COLO829 (cell line): ENCODE measurements around the gene ATP8B4.
"Not testable (repeated sequence)": the region's sequence is repeated elsewhere in the genome, so short reads cannot be mapped to it uniquely, and the experiment has no call there.

ENCODE experiments used
- DNase-seq: peaks from one replicate; pipeline ENCODE4 v3.0.0; 2012; ENCODE audit warnings: low spot score

The ATP8B4 gene

GRCh38 chr15:50137893-50138292 lies 18.9 kb upstream of the ATP8B4 start:
- DNase-seq: no peak

DNA sequence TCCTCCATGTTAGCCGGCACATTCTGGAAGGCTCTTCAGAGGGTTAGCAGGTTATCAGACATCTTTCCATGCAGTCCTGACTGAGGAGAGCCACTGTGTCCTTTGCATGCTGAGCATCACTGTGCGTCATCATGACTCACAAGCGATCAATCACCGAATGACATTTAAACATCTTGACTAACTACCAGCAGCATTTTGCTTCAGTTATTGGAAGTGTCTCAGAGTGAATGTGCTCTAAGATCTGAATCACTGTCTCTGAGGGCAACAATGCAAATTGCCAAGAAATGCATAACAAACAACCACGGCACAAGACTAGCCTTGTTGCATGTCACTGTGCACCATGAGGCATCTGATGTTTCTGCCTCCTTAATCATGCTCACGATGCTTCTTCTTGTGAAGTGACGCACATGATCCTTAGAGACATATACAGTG lies 18.3 kb upstream of the ATP8B4 start:
- peak; percentile 82 for DNase-seq

GRCh38 chr15:50135031-50135551 lies 16.1 kb upstream of the ATP8B4 start:
- DNase-seq: no peak

GRCh38 chr15:50134524-50135024 lies 15.5 kb upstream of the ATP8B4 start:
- no peak for DNase-seq

- not testable (repeated sequence) for DNase-seq
These were observed 13.4 kb upstream of the ATP8B4 start for GRCh38 chr15:50132251-50132984.

GRCh38 chr15:50131617-50132016 lies 12.6 kb upstream of the ATP8B4 start:
- DNase-seq: no peak

DNA sequence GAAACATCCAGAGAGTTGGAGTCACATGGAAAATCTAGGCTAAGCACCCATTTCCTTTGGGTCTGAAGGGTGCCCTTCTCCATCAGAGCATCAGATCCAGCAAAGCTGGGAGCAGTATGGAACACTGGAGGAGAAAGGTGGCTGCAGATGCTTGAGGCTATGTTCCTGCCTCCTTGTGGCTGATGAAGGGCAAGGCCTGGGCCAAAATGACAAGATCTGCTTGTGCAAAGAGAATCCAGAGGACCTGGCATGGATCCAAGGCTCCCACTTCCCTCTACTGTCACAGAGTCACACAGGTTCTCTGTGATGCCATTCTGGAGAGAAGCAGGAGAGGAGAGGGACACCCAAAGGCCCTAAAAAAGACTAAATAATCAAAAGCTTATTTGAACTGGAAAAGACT lies 9.2 kb upstream of the ATP8B4 start:
- DNase-seq: no peak

DNA sequence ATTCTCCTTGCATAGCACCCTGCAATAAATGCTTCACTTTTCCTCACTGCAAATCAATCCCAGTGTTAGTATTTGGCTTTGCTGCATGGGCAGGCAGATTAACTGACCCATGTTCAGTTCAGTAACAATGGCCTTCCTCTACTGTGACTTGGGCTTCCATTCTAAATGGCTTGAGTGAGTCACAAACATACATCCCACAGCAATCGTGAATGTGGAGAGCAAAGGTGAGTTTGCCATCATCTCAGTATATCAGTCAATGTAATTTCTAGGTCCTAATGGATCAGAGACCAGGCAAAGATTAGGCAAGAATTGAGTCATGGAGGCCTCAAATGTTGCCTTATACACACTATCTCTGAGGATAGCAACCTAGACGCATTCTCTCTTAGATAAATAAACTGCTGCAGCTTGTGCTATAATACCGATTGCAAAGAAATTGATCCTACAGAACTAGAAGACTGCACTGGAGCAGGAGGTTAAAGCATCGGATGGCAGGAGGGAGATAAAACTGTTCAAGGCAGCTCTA lies 8.3 kb upstream of the ATP8B4 start:
- DNase-seq: no peak

GRCh38 chr15:50126072-50126471 lies 7.0 kb upstream of the ATP8B4 start:
- DNase-seq: no peak

DNA sequence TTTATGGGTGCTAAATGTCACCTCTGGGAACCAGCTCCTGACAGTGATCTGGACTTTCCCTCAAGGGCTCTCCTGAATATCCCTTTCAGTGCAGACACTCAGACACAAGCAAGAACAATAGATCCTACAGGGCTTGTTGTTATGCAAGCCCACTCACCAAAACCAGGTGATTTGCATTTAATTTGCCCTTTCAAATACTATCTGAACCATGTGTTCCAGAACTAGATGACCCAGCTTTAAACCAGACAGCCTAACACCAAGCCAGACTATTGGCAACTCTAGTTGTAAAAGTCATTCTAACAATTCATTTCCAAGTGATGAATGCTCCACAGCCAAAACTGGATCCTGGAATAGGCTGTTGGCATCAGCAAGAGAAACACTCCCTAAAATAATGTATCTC lies 5.6 kb upstream of the ATP8B4 start:
- no peak for DNase-seq

- DNase-seq: no peak
These were observed 5.0 kb upstream of the ATP8B4 start for GRCh38 chr15:50123861-50124557.

DNA sequence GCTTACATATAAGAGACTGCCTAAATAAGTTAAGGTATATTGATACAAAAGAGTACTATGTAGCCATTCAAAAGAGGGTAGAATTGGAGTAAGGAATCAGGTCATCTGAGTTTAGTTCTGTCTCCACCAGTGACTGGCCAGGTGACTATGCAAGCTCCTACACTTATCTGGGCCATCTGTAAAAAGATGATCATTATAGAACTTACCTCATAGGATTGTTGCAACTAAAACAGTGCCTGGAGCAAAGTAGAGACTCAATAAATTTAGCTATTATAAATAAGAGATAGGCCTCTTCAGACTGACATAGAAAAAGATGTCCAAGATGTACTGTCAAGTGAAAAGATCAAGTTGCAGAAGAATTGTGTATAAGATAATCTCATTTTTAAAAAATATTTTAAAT lies 1.7 kb upstream of the ATP8B4 start:
- DNase-seq: no peak

- DNase-seq: no peak
These were observed 1.5 kb downstream of the ATP8B4 start for GRCh38 chr15:50117431-50118027.

DNA sequence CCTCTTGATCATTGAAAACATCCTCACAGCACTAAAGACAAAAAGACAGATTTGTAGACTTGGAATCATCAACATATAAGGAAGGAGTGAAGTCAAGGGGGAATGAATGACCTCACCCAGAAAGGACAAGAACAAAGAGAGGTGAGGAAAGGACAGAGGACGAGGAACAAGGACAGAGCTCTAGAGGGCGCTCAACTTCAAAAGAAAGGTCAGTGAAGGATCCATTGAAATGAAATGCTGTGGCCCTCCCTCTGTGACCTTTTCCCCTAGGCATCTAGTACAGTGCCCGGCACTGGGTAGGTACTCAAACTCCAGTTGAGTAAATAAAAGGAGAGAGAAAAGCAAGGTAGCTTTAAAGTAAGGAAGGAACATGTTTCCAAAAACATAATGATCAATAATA lies 2.6 kb downstream of the ATP8B4 start:
- no peak for DNase-seq

- DNase-seq: no peak
These were observed 4.8 kb downstream of the ATP8B4 start for GRCh38 chr15:50113992-50114780.

DNA sequence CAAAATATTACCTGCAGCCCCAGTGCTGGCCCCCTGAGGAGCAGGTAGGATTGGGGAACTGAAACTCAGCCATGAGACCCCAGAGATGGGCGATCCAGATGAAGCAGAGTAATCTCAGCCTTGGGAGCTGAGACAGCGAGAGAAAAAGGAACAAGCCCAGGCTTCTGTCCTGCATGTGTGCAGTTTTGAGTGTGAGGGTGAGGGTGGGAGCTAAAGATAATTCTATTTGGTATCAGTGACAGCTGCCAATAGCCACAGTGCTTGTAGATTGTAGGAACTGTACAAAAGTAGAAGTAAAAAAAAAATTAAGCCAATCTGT lies 5.9 kb downstream of the ATP8B4 start:
- no peak for DNase-seq

DNA sequence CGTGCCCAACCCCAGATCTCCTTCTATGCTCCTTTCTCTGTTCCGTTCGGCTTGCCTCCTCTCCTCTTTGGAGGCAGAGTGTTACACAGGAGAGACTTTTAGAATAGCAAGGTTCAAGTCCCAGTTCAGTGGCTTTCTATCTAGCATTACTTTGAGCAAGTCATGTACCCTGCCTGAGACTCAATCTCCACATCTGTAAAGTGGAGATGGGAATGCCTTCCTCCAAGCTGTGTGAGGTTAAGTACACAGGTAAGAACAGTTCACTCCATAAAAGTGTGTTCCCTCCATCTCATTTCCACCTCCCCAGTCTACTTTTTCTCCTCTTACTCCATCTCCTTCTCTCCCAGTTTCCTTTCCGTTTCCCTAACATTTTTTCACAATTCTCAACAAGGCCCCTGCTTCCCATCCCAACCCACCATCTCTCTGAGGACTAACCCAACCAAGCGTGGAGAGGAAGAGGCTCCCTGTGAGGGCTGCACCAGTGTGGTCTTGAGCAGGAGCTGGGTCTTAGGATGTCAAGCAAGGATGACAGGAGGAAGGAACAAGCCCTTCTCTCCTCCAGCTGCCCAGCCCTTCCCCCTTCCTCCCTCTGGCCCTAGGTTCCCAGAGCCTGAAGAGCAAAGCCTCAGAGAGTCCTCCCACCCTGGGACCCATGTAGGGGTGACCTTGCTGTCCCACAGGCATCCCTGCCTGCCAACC lies 6.4 kb downstream of the ATP8B4 start:
- DNase-seq: no peak

GRCh38 chr15:50110285-50110684 lies 8.7 kb downstream of the ATP8B4 start:
- DNase-seq: no peak

- DNase-seq: no peak
These were observed 9.7 kb downstream of the ATP8B4 start for GRCh38 chr15:50109076-50109987.

DNA sequence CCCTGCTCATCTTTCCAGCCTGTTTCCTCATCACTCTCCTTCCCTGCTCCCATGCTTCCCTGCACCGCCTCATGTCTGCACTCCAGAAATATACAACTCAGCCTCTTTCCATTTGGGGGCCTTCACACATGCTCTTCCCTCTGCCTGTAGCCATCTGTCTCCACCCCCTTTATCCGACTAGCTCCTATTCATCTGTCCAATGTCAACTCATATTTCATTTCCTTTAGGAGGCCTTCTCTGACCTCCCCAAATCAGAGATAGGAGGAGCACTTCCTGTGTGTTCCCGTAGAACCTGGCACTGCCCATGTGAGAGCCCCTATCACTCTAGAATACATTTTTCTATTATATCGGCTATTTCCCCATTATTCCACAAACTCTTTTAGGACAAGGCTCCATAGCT lies 10.6 kb downstream of the ATP8B4 start:
- no peak for DNase-seq
